Pancreas (tissue), 10 donors: ENCODE data around the gene KCNRG. TPM values are rescaled to one million over a fixed set of nuclear protein-coding genes. Genes with fewer than 3 reads are reported as not detected.
A peak's percentile ranks its signal among the peaks of the same experiment; 100 is the strongest.

Experiments
- ATAC-seq, 4 donors: fragments of 200-7000 bp; cut with Tn5 transposase; one replicate each; pipeline versions ENCODE4 v1.8.0 to v1.9.1; 2020; ENCODE audit warnings: mild to moderate bottlenecking in 4 of 4, moderate library complexity in 4 of 4
- DNase-seq, 6 donors: peaks; one replicate each; pipeline ENCODE4 v3.0.0-alpha.2; 2020
- FAIRE-seq: peaks from 2 replicates; lab custom pipeline; 2012; peaks lifted over from hg19 to GRCh38; lab: Jason Lieb, UNC
- H3K27ac ChIP-seq, 4 donors: fragments of 200-600 bp; sonication (generic); 1 replicate in 3 of 4; 2 replicates in 1 of 4; pipeline versions ENCODE4 v1.5.0 to v1.8.0; 2020
- H3K27me3 ChIP-seq, 4 donors: fragments of 200-600 bp; one replicate each; pipeline ENCODE4 v1.8.0; 2021
- H3K36me3 ChIP-seq, 3 donors: fragments of 200-600 bp; sonication (generic) in 1 of 3; one replicate each; pipeline versions ENCODE4 v1.5.0 to v1.8.0; 2020 to 2021
- H3K4me1 ChIP-seq, 3 donors: fragments of 200-600 bp; one replicate each; pipeline ENCODE4 v1.8.0; 2021
- H3K4me3 ChIP-seq, 4 donors: fragments of 200-600 bp; sonication (generic) in 2 of 4; one replicate each; pipeline versions ENCODE4 v1.5.0 to v1.8.0; 2020 to 2021
- H3K9me3 ChIP-seq, 4 donors: fragments of 200-600 bp; one replicate each; pipeline ENCODE4 v1.8.0; 2021
- CTCF ChIP-seq, 4 donors: fragments of 200-600 bp; sonication (generic) in 3 of 4; IDR thresholded peaks; one replicate each; pipeline versions ENCODE4 v1.5.0 to v1.8.0; 2021; ENCODE audit warnings: antibody characterized with exemption in 4 of 4
- WGBS, 2 donors: extraction: QIAGEN DNeasy Blood & Tissue Kit; methylation state at CpG; one replicate each; pipeline ENCODE4 v1.1.7; 2013; 5-methylcytosine and 5-hydroxymethylcytosine counted together
- intact Hi-C, 3 donors: fragments of 100-400 bp; cut with DNase I; formaldehyde crosslinking; loops; one replicate each; pipeline versions ENCODE4 v1.11.1 to v1.14.2; 2022
- polyA plus RNA-seq, 2 donors: library from polyadenylated mRNA; stranded (reverse); fragments of 200-250 nt; gene quantifications; one replicate each; pipeline ENCODE4 v1.2.3, GENCODE V29; 2013
- total RNA-seq, 6 donors: library from RNA; stranded (reverse); fragmentation: NEBNext Ultra II Directional in 4 of 6; extraction: Animal tissue kit (Norgen Biotek cat#: 25700) in 4 of 6; gene quantifications; one replicate each; pipeline versions ENCODE4 v1.2.1 to v1.2.4, GENCODE V29; 2021 to 2023
- donor health status: healthy with polysubstance abuse.
- donor health status: DM: no; HTN: no; CAD: no; lungs with moderate emphysema.
- donor health status: DM: no; HTN: no; CAD: no.
- donor health status: control.
- donor health status: control.
- donor health status: Bipolar disorder and iron deficiency.
- donor health status: DM: yes; HTN: yes; CAD: no.
- donor health status: DM: no; HTN: no; CAD: no.
- donor health status: DM: no; HTN: no; CAD: no.
- donor health status: DM: yes; HTN: yes; CAD: no.

Gene KCNRG
- total and polyA plus RNA-seq, 8 donors: 0.16 to 0.52 (median 0.30) TPM; not detected in 1

GRCh38 chr13:49996951-49997895, 18.0 kb upstream of the KCNRG start, which contains the start of gene TRIM13:
TSS of gene TRIM13 (plus strand) at chr13:49997042. CDS start at chr13:50011941, 14,899 bp downstream.
- 1% methylated on average over 48 to 54 of the region's 56 CpGs for WGBS, 2 donors
- DNase-seq (peak; percentile 82 to 95 (median 88)), FAIRE-seq (no peak), ATAC-seq (peak; percentile 84 to 92 (median 86))
- intact Hi-C loops: no loop called here
- Histone ChIP-seq H3K36me3 (no peaks in the 10 kb centered on the region), H3K4me1 (peaks cover 12 to 24% (median 24%) of the 10 kb centered on the region in 3 donors), H3K4me3 (peak within 1 kb of the TSS; percentile 57 to 81 (median 66)), H3K27ac (peak within 1 kb of the TSS; percentile 96 to 99 (median 97)), H3K27me3 (no peaks in the 10 kb centered on the region), H3K9me3 (no peaks in the 10 kb centered on the region)
- TF ChIP-seq CTCF (IDR thresholded peaks at IDR 0.05): peak in 3 of 4 donors; percentile 35 to 51 (median 48)

- H3K4me1 ChIP-seq: peaks cover 12 to 24% (median 24%) of the 10 kb centered on the region in 3 donors
- FAIRE-seq (no peak), ATAC-seq (peak in 1 of 4 donors; percentile 3), DNase-seq (no peak)
- H3K27me3 ChIP-seq: no peaks in the 10 kb centered on the region
- no peaks in the 10 kb centered on the region for H3K36me3 ChIP-seq
- peak overlapping the region; percentile 47 to 69 (median 59) for H3K4me3 ChIP-seq
- no peak for TF ChIP-seq CTCF (IDR thresholded peaks at IDR 0.05)
- WGBS, 2 donors: 13 to 14% methylated on average over 4 of the region's 4 CpGs
- no peaks in the 10 kb centered on the region for H3K9me3 ChIP-seq
- intact Hi-C loops: no loop called here
- peak overlapping the region in 2 of 4 donors; percentile 97 to 99 for H3K27ac ChIP-seq
These were observed 17.3 kb upstream of the KCNRG start for GRCh38 chr13:49997955-49998354.

- H3K4me1 ChIP-seq: peaks cover 12 to 28% (median 24%) of the 10 kb centered on the region in 3 donors
- peak overlapping the region in 1 of 4 donors; percentile 57 for H3K4me3 ChIP-seq
- intact Hi-C loops: no loop called here
These were observed 16.3 kb upstream of the KCNRG start for GRCh38 chr13:49998714-49999624.

GRCh38 chr13:50001287-50001686, 14.0 kb upstream of the KCNRG start:
- peaks cover 12 to 28% (median 24%) of the 10 kb centered on the region in 3 donors for H3K4me1 ChIP-seq
- H3K27ac ChIP-seq: no peak overlapping the region
- H3K9me3 ChIP-seq: no peaks in the 10 kb centered on the region
- intact Hi-C loops: no loop called here
- H3K36me3 ChIP-seq: no peaks in the 10 kb centered on the region
- TF ChIP-seq CTCF (IDR thresholded peaks at IDR 0.05): no peak
- WGBS, 2 donors: 50 to 71% methylated on average over 1 of the region's 1 CpG
- H3K27me3 ChIP-seq: no peaks in the 10 kb centered on the region
- DNase-seq (no peak), FAIRE-seq (no peak), ATAC-seq (no peak)
- no peak overlapping the region for H3K4me3 ChIP-seq

More at GRCh38 chr13:49998714-49999624, 16.3 kb upstream of the KCNRG start:
- Histone ChIP-seq H3K27ac (peak overlapping the region in 1 of 4 donors; percentile 99), H3K36me3 (no peaks in the 10 kb centered on the region), H3K9me3 (no peaks in the 10 kb centered on the region), H3K27me3 (no peaks in the 10 kb centered on the region)
- WGBS, 2 donors: 82 to 83% methylated on average over 22 of the region's 22 CpGs
- DNase-seq (no peak), FAIRE-seq (no peak), ATAC-seq (no peak)
- TF ChIP-seq CTCF (IDR thresholded peaks at IDR 0.05): no peak
